Stimulated activated naive CD4-positive, alpha-beta T cell treated with Interleukin-2 at 50 U/mL for 16 hours (primary cell): ENCODE measurements around the gene NPAS1.
"Not testable (repeated sequence)": the region's sequence is repeated elsewhere in the genome, so short reads cannot be mapped to it uniquely, and the experiment has no call there.

Experiments
- DNase-seq: peaks from one replicate; lab custom pipeline; 2025; lab: John Stamatoyannopoulos, UW

The NPAS1 gene

GRCh38 chr19:47047272-47047762 is 27.7 kb downstream of the NPAS1 start:
- no peak for DNase-seq

GRCh38 chr19:47047763-47048405 is 28.2 kb downstream of the NPAS1 start:
- DNase-seq, result peak; percentile 69

- no peak for DNase-seq
These were observed 29.7 kb downstream of the NPAS1 start for GRCh38 chr19:47049307-47049700.

GRCh38 chr19:47050562-47050961 is 30.9 kb downstream of the NPAS1 start:
- not testable (repeated sequence) for DNase-seq

- no peak for DNase-seq
These were observed 36.8 kb downstream of the NPAS1 start for GRCh38 chr19:47056411-47056810.

GRCh38 chr19:47057328-47057727 is 37.7 kb downstream of the NPAS1 start:
- DNase-seq, result no peak

GRCh38 chr19:47058621-47059022 is 39.0 kb downstream of the NPAS1 start:
- no peak for DNase-seq

- DNase-seq, result no peak
These were observed 44.2 kb downstream of the NPAS1 start for GRCh38 chr19:47063874-47064273.

- no peak for DNase-seq
These were observed 45.6 kb downstream of the NPAS1 start for GRCh38 chr19:47065242-47065641.

- no peak for DNase-seq
These were observed 47.0 kb downstream of the NPAS1 start for GRCh38 chr19:47066376-47067214.

GRCh38 chr19:47067215-47067847 is 47.7 kb downstream of the NPAS1 start:
- no peak for DNase-seq

GRCh38 chr19:47068246-47068645 is 48.6 kb downstream of the NPAS1 start:
- no peak for DNase-seq

GRCh38 chr19:47068876-47069406 is 49.3 kb downstream of the NPAS1 start:
- DNase-seq, result no peak

GRCh38 chr19:47069795-47070194 is 50.2 kb downstream of the NPAS1 start:
- no peak for DNase-seq

- no peak for DNase-seq
These were observed 51.1 kb downstream of the NPAS1 start for GRCh38 chr19:47070756-47071155.

- no peak for DNase-seq
These were observed 52.1 kb downstream of the NPAS1 start for GRCh38 chr19:47071731-47072130.

- no peak for DNase-seq
These were observed 52.7 kb downstream of the NPAS1 start for GRCh38 chr19:47072323-47072722.

GRCh38 chr19:47073574-47073973 is 53.9 kb downstream of the NPAS1 start:
- no peak for DNase-seq

GRCh38 chr19:47074621-47075020 is 55.0 kb downstream of the NPAS1 start:
- DNase-seq, result no peak

GRCh38 chr19:47075179-47075810 is 55.7 kb downstream of the NPAS1 start:
- no peak for DNase-seq

GRCh38 chr19:47075941-47076340 is 56.3 kb downstream of the NPAS1 start:
- DNase-seq, result no peak

GRCh38 chr19:47078351-47078750 is 58.7 kb downstream of the NPAS1 start:
- not testable (repeated sequence) for DNase-seq
